GM18870 (cell line): ENCODE data around the gene LBHD2.

Source experiments
- ATAC-seq: cut with Tn5 transposase; IDR thresholded peaks from one replicate; pipeline ENCODE4 v1.9.1; 2021; ENCODE audit warnings: moderate library complexity; ENCODE audit not compliant: unreplicated experiment

The LBHD2 gene

GRCh38 chr14:103068351-103069073 is 15.5 kb upstream of the LBHD2 start:
- ATAC-seq, result no peak

- no peak for ATAC-seq
Measured at GRCh38 chr14:103070263-103070885, 13.6 kb upstream of the LBHD2 start.

- ATAC-seq, result no peak
Measured at GRCh38 chr14:103070971-103071542, 13.0 kb upstream of the LBHD2 start.

GRCh38 chr14:103071544-103072251 is 12.3 kb upstream of the LBHD2 start:
- ATAC-seq, result no peak

- ATAC-seq, result no peak
Measured at GRCh38 chr14:103072595-103073366, 11.2 kb upstream of the LBHD2 start.

GRCh38 chr14:103073367-103073875 is 10.6 kb upstream of the LBHD2 start:
- ATAC-seq, result no peak

GRCh38 chr14:103073876-103074728 is 9.9 kb upstream of the LBHD2 start:
- ATAC-seq, result no peak

GRCh38 chr14:103074729-103075367 is 9.2 kb upstream of the LBHD2 start:
- ATAC-seq, result no peak

GRCh38 chr14:103078420-103078749 is 5.6 kb upstream of the LBHD2 start:
- ATAC-seq, result no peak

GRCh38 chr14:103078860-103079587 is 5.0 kb upstream of the LBHD2 start:
- no peak for ATAC-seq

GRCh38 chr14:103081951-103082350 is 2.1 kb upstream of the LBHD2 start:
- no peak for ATAC-seq

- ATAC-seq, result no peak
Measured at GRCh38 chr14:103085106-103086091, 1.4 kb downstream of the LBHD2 start.

GRCh38 chr14:103086771-103087342 is 2.8 kb downstream of the LBHD2 start:
- ATAC-seq, result no peak

- ATAC-seq, result no peak
Measured at GRCh38 chr14:103087343-103087835, 3.4 kb downstream of the LBHD2 start.

GRCh38 chr14:103088921-103089320 is 4.9 kb downstream of the LBHD2 start:
- ATAC-seq, result no peak

- no peak for ATAC-seq
Measured at GRCh38 chr14:103089386-103090335, 5.7 kb downstream of the LBHD2 start.
